GM12873 (cell line): ENCODE measurements around the gene KCNJ9.
A peak's percentile ranks its signal among the peaks of the same experiment; 100 is the strongest.

Experiments
- CTCF ChIP-seq: IDR thresholded peaks from 2 replicates; pipeline ENCODE4 v1.5.1; 2012; ENCODE audit warnings: low read depth, mild to moderate bottlenecking, moderate library complexity, low read length, control low read depth; ENCODE audit not compliant: insufficient read depth; ENCODE audit errors: missing control alignments

Gene KCNJ9

GRCh38 chr1:160081261-160081936 lies at the start of gene KCNJ9:
Gene KCNJ9, plus strand, starts transcription at chr1:160081538. Its CDS starts 2,493 bp downstream, at chr1:160084031.
- no peak for TF ChIP-seq CTCF

- TF ChIP-seq CTCF: no peak
Measured at GRCh38 chr1:160032165-160032820, 49.0 kb upstream of the KCNJ9 start.

- TF ChIP-seq CTCF: no peak
Measured at GRCh38 chr1:160040476-160040875, 40.9 kb upstream of the KCNJ9 start.

GRCh38 chr1:160043543-160043942 lies 37.8 kb upstream of the KCNJ9 start:
- no peak for TF ChIP-seq CTCF

- TF ChIP-seq CTCF: no peak
Measured at GRCh38 chr1:160045653-160046052, 35.7 kb upstream of the KCNJ9 start.

- peak; percentile 64 for TF ChIP-seq CTCF
Measured at GRCh38 chr1:160046494-160047110, 34.7 kb upstream of the KCNJ9 start.
